HepG2 (cell line): ENCODE results near the gene PTPN18. TPM values are rescaled to one million over a fixed set of nuclear protein-coding genes. Genes with fewer than 3 reads are reported as not detected.

Experiments used
- EZH2 ChIP-seq: conservative IDR thresholded peaks from 2 replicates; pipeline ENCODE4 v1.6.1; 2012; ENCODE audit warnings: mild to moderate bottlenecking, low read depth, low read length, moderate library complexity
- FOXO4 ChIP-seq: sonication (generic); formaldehyde crosslinking; conservative IDR thresholded peaks from 2 replicates; pipeline ENCODE4 v1.8.1; 2023; ENCODE audit warnings: missing genetic modification reagents
- GTF3A ChIP-seq: sonication (generic); formaldehyde crosslinking; conservative IDR thresholded peaks from 2 replicates; pipeline ENCODE4 v1.4.0; 2020; ENCODE audit warnings: mild to moderate bottlenecking, missing genetic modification reagents
- IKZF1 ChIP-seq: fragments of 450-650 bp; IDR thresholded peaks from 2 replicates; pipeline ENCODE4 v1.7.1; 2016
- MNT ChIP-seq: fragments of 450-650 bp; IDR thresholded peaks from 2 replicates; pipeline ENCODE4 v1.6.1; 2016
- NR2F1 ChIP-seq, 2 experiments: fragments of 450-650 bp in 1 of 2; formaldehyde crosslinking in 1 of 2; IDR thresholded peaks; 2 replicates each; pipeline versions ENCODE4 v1.5.0 to v1.6.1; 2016 to 2020; ENCODE audit warnings: mild to moderate bottlenecking in 1 of 2, missing compliant biosample characterization in 1 of 2, missing genetic modification reagents in 1 of 2, moderate library complexity in 1 of 2
- PAF1 ChIP-seq: IDR thresholded peaks from 2 replicates; pipeline ENCODE4 v1.6.1; 2016; ENCODE audit warnings: missing genetic modification reagents, missing compliant biosample characterization
- PRDM10 ChIP-seq: sonication (generic); formaldehyde crosslinking; IDR thresholded peaks from 2 replicates; pipeline ENCODE4 v1.4.0; 2020; ENCODE audit warnings: low read depth, missing genetic modification reagents
- SKIL ChIP-seq: sonication (generic); formaldehyde crosslinking; IDR thresholded peaks from 2 replicates; pipeline ENCODE4 v1.8.0; 2022; ENCODE audit warnings: missing genetic modification reagents, mild to moderate bottlenecking, moderate library complexity, borderline replicate concordance
- SMARCE1 ChIP-seq: fragments of 450-650 bp; IDR thresholded peaks from 2 replicates; pipeline ENCODE4 v1.6.1; 2017; ENCODE audit warnings: borderline replicate concordance
- SP2 ChIP-seq: sonication (generic); formaldehyde crosslinking; IDR thresholded peaks from 2 replicates; pipeline ENCODE4 v1.5.1; 2020; ENCODE audit warnings: mild to moderate bottlenecking, missing genetic modification reagents
- SRSF1 ChIP-seq: fragments of 200-400 bp; formaldehyde crosslinking; optimal IDR thresholded peaks from 2 replicates; pipeline ENCODE3; 2017; ENCODE audit warnings: mild to moderate bottlenecking, low read depth, low read length, moderate library complexity
- U2AF1 ChIP-seq: fragments of 200-400 bp; formaldehyde crosslinking; optimal IDR thresholded peaks from 2 replicates; pipeline ENCODE3; 2017; ENCODE audit warnings: mild to moderate bottlenecking, low read depth, low read length
- U2AF2 ChIP-seq: fragments of 200-400 bp; formaldehyde crosslinking; IDR thresholded peaks from 2 replicates; pipeline ENCODE4 v1.6.1; 2017; ENCODE audit warnings: low read depth, mild to moderate bottlenecking, low read length
- ZNF235 ChIP-seq: sonication (generic); formaldehyde crosslinking; IDR thresholded peaks from 2 replicates; pipeline ENCODE4 v1.8.1; 2023; ENCODE audit warnings: mild to moderate bottlenecking, missing genetic modification reagents, borderline replicate concordance
- ZNF24 ChIP-seq: fragments of 450-650 bp; IDR thresholded peaks from 2 replicates; pipeline ENCODE4 v1.6.1; 2017; ENCODE audit warnings: antibody characterized with exemption, mild to moderate bottlenecking
- ZNF441 ChIP-seq: sonication (generic); formaldehyde crosslinking; IDR thresholded peaks from 2 replicates; pipeline ENCODE4 v1.7.0; 2021; ENCODE audit warnings: missing genetic modification reagents, borderline replicate concordance
- ZNF556 ChIP-seq: sonication (generic); formaldehyde crosslinking; IDR thresholded peaks from 2 replicates; pipeline ENCODE4 v1.4.0; 2020; ENCODE audit warnings: mild to moderate bottlenecking, missing genetic modification reagents, borderline replicate concordance
- ZNF580 ChIP-seq: IDR thresholded peaks from 2 replicates; pipeline ENCODE4 v1.6.1; 2016; ENCODE audit warnings: low read depth, borderline replicate concordance
- ZNF83 ChIP-seq: sonication (generic); formaldehyde crosslinking; IDR thresholded peaks from 2 replicates; pipeline ENCODE4 v1.4.0; 2020; ENCODE audit warnings: missing genetic modification reagents, mild to moderate bottlenecking, borderline replicate concordance
- ZNF883 ChIP-seq: sonication (generic); formaldehyde crosslinking; IDR thresholded peaks from 2 replicates; pipeline ENCODE4 v1.5.1; 2020; ENCODE audit warnings: mild to moderate bottlenecking, missing genetic modification reagents; ENCODE audit errors: not compliant biosample characterization
- ZSCAN9 ChIP-seq: IDR thresholded peaks from 2 replicates; pipeline ENCODE4 v1.6.1; 2016; ENCODE audit warnings: borderline replicate concordance
- polyA plus RNA-seq, 8 experiments: library from polyadenylated mRNA; depleted of rRNA in 3 of 8; stranded (reverse) in 7 of 8; unstranded in 1 of 8; fragments of >200 nt; fragmentation: Illumina TruSeq in 4 of 8; extraction: Trizol in 4 of 8; gene quantifications; 2 replicates each; pipeline versions ENCODE4 v1.2.1 to v1.2.3, GENCODE V29; 2011 to 2016; ENCODE audit warnings: low read depth in 4 of 8, missing spikeins in 1 of 8, mixed read lengths in 1 of 8; ENCODE audit not compliant: insufficient read depth in 1 of 8
- total RNA-seq, 5 experiments: library from RNA; depleted of rRNA; stranded (reverse); fragments of >200 nt; fragmentation: Illumina TruSeq; extraction: Trizol; gene quantifications; 2 replicates each; pipeline ENCODE4 v1.2.3, GENCODE V29; 2016; ENCODE audit warnings: low read depth in 1 of 5

PTPN18 gene
- total and polyA plus RNA-seq, 2 of the 13 experiments (the other 11 are each of a cell fraction or from before 2014, with no cell fraction given): 14.8 to 39.6 TPM

- TF ChIP-seq SKIL (no peak), IKZF1 (no peak), FOXO4 (CRISPR knock-in tag) (no peak), ZNF580 (CRISPR knock-in tag) (no peak), MNT (no peak), ZNF24 (no peak), ZSCAN9 (CRISPR knock-in tag) (no peak; the same call in 1 of the 2 replicates), ZNF235 (CRISPR knock-in tag) (no peak; the same call in 1 of the 2 replicates), SMARCE1 (no peak), U2AF1 (peak; percentile 34), PRDM10 (CRISPR knock-in tag) (no peak), NR2F1 (CRISPR knock-in tag; IDR thresholded peaks at IDR 0.05) (no peak; a peak in 1 of 4 replicates), ZNF883 (CRISPR knock-in tag) (peak; percentile 9), PAF1 (CRISPR knock-in tag) (no peak), ZNF441 (CRISPR knock-in tag) (0 out of 2 replicates have a peak, but pooled peaks have one; percentile 67), SRSF1 (peak; percentile 70), ZNF556 (CRISPR knock-in tag) (no peak; the same call in 1 of the 2 replicates), U2AF2 (no peak), EZH2 (no peak), GTF3A (CRISPR knock-in tag) (no peak), SP2 (CRISPR knock-in tag) (peak; percentile 59), ZNF83 (CRISPR knock-in tag) (no peak)
These were observed 13.8 kb upstream of the PTPN18 start (continued) for GRCh38 chr2:130342020-130342532.
